ENCODE data around the gene RNPEPL1.

Gene RNPEPL1

GRCh38 chr2:240590681-240591111 is 22.4 kb downstream of the RNPEPL1 start:
- peaks cover 7% of the 10 kb centered on the region for H3K4me1 ChIP-seq (ENCODE audit: control insufficient read depth, insufficient read depth, low read length)
- H3K27ac ChIP-seq (ENCODE audit: extremely low read depth, low read depth, low read length), result no peak overlapping the region
- H3K36me3 ChIP-seq (ENCODE audit: control insufficient read depth in 2 of 2, insufficient read depth in 1 of 2, low read length in 2 of 2), result peaks cover 5 to 53% of the 10 kb centered on the region in 2 experiments; a peak in 2 of 3 replicates
- H3K4me3 ChIP-seq (ENCODE audit: low read depth, low read length), result no peak overlapping the region
- POLR2A ChIA-PET, result no interaction called here
- no peak for TF ChIP-seq ZNF645 (tag by site-specific recombination; IDR thresholded peaks at IDR 0.05)
- TF ChIP-seq SETDB1 (IDR thresholded peaks at IDR 0.05; ENCODE audit: insufficient read length, low read length), result no peak
- TF ChIP-seq, protein P1, sequence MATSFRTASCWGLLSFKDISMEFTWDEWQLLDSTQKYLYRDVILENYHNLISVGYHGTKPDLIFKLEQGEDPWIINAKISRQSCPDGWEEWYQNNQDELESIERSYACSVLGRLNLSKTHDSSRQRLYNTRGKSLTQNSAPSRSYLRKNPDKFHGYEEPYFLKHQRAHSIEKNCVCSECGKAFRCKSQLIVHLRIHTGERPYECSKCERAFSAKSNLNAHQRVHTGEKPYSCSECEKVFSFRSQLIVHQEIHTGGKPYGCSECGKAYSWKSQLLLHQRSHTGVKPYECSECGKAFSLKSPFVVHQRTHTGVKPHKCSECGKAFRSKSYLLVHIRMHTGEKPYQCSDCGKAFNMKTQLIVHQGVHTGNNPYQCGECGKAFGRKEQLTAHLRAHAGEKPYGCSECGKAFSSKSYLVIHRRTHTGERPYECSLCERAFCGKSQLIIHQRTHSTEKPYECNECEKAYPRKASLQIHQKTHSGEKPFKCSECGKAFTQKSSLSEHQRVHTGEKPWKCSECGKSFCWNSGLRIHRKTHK (tag by site-specific recombination; IDR thresholded peaks at IDR 0.05), result no peak
- 0 out of 2 replicates have a peak, but pooled peaks have one; percentile 13 for TF ChIP-seq SCRT1 (tag by site-specific recombination; IDR thresholded peaks at IDR 0.05; ENCODE audit: borderline replicate concordance)
- no peak for TF ChIP-seq ZSCAN18 (tag by site-specific recombination; IDR thresholded peaks at IDR 0.05)
- peak; percentile 42 for TF ChIP-seq SCRT2 (tag by site-specific recombination; IDR thresholded peaks at IDR 0.05)
- no peak for TF ChIP-seq FEZF1 (tag by site-specific recombination; IDR thresholded peaks at IDR 0.05)
- TF ChIP-seq ZNF707 (tag by site-specific recombination; IDR thresholded peaks at IDR 0.05), result no peak
- no peak for TF ChIP-seq SP7 (tag by site-specific recombination; IDR thresholded peaks at IDR 0.05)
- no peaks in the 10 kb centered on the region for H3K9me3 ChIP-seq (ENCODE audit: control insufficient read depth, insufficient read depth, low read depth, low read length)
- CTCF ChIA-PET, result no interaction called here

- Histone ChIP-seq H3K4me3 (ENCODE audit: low read depth, low read length) (no peak overlapping the region), H3K27ac (ENCODE audit: extremely low read depth, low read depth, low read length) (no peak overlapping the region), H3K4me1 (ENCODE audit: control insufficient read depth, insufficient read depth, low read length) (peaks cover 7% of the 10 kb centered on the region), H3K9me3 (ENCODE audit: control insufficient read depth, insufficient read depth, low read depth, low read length) (no peaks in the 10 kb centered on the region), H3K36me3 (ENCODE audit: control insufficient read depth in 2 of 2, insufficient read depth in 1 of 2, low read length in 2 of 2) (peaks cover 5 to 59% of the 10 kb centered on the region in 2 experiments; a peak in 2 of 3 replicates)
- ChIA-PET POLR2A (no interaction called here), CTCF (no interaction called here)
- TF ChIP-seq ZNF600 (tag by site-specific recombination; IDR thresholded peaks at IDR 0.05) (no peak), REST (tag by site-specific recombination; IDR thresholded peaks at IDR 0.05) (no peak), ZNF155 (tag by site-specific recombination; IDR thresholded peaks at IDR 0.05) (no peak), ZNF266 (tag by site-specific recombination; IDR thresholded peaks at IDR 0.05; ENCODE audit: low read depth) (no peak), ZNF514 (tag by site-specific recombination; IDR thresholded peaks at IDR 0.05) (no peak), GLI2 (tag by site-specific recombination; IDR thresholded peaks at IDR 0.05; ENCODE audit: borderline replicate concordance, low read depth) (no peak), ZNF398 (tag by site-specific recombination; IDR thresholded peaks at IDR 0.05) (no peak), ZNF585B (tag by site-specific recombination; IDR thresholded peaks at IDR 0.05) (no peak)
- TF ChIP-seq, protein P2, sequence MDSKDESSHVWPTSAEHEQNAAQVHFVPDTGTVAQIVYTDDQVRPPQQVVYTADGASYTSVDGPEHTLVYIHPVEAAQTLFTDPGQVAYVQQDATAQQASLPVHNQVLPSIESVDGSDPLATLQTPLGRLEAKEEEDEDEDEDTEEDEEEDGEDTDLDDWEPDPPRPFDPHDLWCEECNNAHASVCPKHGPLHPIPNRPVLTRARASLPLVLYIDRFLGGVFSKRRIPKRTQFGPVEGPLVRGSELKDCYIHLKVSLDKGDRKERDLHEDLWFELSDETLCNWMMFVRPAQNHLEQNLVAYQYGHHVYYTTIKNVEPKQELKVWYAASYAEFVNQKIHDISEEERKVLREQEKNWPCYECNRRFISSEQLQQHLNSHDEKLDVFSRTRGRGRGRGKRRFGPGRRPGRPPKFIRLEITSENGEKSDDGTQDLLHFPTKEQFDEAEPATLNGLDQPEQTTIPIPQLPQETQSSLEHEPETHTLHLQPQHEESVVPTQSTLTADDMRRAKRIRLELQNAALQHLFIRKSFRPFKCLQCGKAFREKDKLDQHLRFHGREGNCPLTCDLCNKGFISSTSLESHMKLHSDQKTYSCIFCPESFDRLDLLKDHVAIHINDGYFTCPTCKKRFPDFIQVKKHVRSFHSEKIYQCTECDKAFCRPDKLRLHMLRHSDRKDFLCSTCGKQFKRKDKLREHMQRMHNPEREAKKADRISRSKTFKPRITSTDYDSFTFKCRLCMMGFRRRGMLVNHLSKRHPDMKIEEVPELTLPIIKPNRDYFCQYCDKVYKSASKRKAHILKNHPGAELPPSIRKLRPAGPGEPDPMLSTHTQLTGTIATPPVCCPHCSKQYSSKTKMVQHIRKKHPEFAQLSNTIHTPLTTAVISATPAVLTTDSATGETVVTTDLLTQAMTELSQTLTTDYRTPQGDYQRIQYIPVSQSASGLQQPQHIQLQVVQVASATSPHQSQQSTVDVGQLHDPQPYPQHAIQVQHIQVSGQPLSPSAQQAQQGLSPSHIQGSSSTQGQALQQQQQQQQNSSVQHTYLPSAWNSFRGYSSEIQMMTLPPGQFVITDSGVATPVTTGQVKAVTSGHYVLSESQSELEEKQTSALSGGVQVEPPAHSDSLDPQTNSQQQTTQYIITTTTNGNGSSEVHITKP (tag by site-specific recombination; IDR thresholded peaks at IDR 0.05), result no peak
Measured at GRCh38 chr2:240591226-240591625, 22.9 kb downstream of the RNPEPL1 start.
